Caco-2 (cell line): ENCODE data around the gene KLF6. TPM values are rescaled to one million over a fixed set of nuclear protein-coding genes. Genes with fewer than 3 reads are reported as not detected.
A peak's percentile ranks its signal among the peaks of the same experiment; 100 is the strongest.

ENCODE experiments used
- BruUV-seq: library from RNA; stranded (reverse); fragments of 400-500 nt; replicated peaks from 2 replicates; lab custom pipeline; 2021; lab: Mats Ljungman, UMichigan
- CTCF ChIA-PET: fragments of 300-600 bp; sonication (Branson Sonifier 250); formaldehyde crosslinking; loops from one replicate; lab custom pipeline; 2022; ENCODE audit warnings: antibody characterized with exemption; lab: Charles Lee
- POLR2A ChIA-PET: fragments of 300-600 bp; sonication (Branson Sonifier 250); formaldehyde crosslinking; loops from one replicate; lab custom pipeline; 2022; ENCODE audit warnings: antibody characterized with exemption; lab: Charles Lee
- DNase-seq, 2 experiments: peaks; one replicate each; pipeline versions ENCODE4 v3.0.0 to v3.0.0-alpha.2; 2020 to 2022
- H3K27me3 ChIP-seq: replicated peaks from 2 replicates; pipeline ENCODE4 v1.6.0; 2011; ENCODE audit warnings: low read length; ENCODE audit not compliant: control insufficient read depth, insufficient read depth
- H3K36me3 ChIP-seq: 2 replicates; pipeline ENCODE4 v1.5.1; 2011; ENCODE audit warnings: low read length; ENCODE audit not compliant: control insufficient read depth, insufficient read depth
- H3K4me1 ChIP-seq: fragments of 250-450 bp; sonication (Bioruptor Pico); 2 replicates; pipeline ENCODE4 v1.5.1; 2020; ENCODE audit warnings: mild to moderate bottlenecking
- H3K4me3 ChIP-seq: 2 replicates; pipeline ENCODE4 v1.5.1; 2011; ENCODE audit warnings: low read depth, mild to moderate bottlenecking, control low read depth, low read length
- H3K9me3 ChIP-seq: fragments of 250-450 bp; sonication (Bioruptor Pico); 2 replicates; pipeline ENCODE4 v1.5.1; 2020; ENCODE audit warnings: mild to moderate bottlenecking, moderate library complexity
- H3K27ac Mint-ChIP-seq: one replicate; pipeline ENCODE4 v1.8.0; 2022; ENCODE audit warnings: mixed read lengths; ENCODE audit not compliant: unreplicated experiment
- H3K27me3 Mint-ChIP-seq: one replicate; pipeline ENCODE4 v1.8.0; 2022; ENCODE audit warnings: mixed read lengths; ENCODE audit not compliant: insufficient read depth, unreplicated experiment
- H3K36me3 Mint-ChIP-seq: one replicate; pipeline ENCODE4 v1.8.0; 2022; ENCODE audit warnings: mild to moderate bottlenecking, mixed read lengths; ENCODE audit not compliant: insufficient read depth, unreplicated experiment
- H3K4me1 Mint-ChIP-seq: one replicate; pipeline ENCODE4 v1.8.0; 2022; ENCODE audit warnings: low read depth, mixed read lengths; ENCODE audit not compliant: unreplicated experiment
- H3K4me3 Mint-ChIP-seq: one replicate; pipeline ENCODE4 v1.8.0; 2022; ENCODE audit warnings: mild to moderate bottlenecking, moderate library complexity, mixed read lengths; ENCODE audit not compliant: unreplicated experiment
- H3K9me3 Mint-ChIP-seq: one replicate; pipeline ENCODE4 v1.8.0; 2022; ENCODE audit warnings: mixed read lengths; ENCODE audit not compliant: unreplicated experiment
- CTCF ChIP-seq, 2 experiments: fragments of 200-600 bp in 1 of 2; IDR thresholded peaks; 1 replicate in 1 of 2; 2 replicates in 1 of 2; pipeline versions ENCODE4 v1.5.1 to v1.8.0; 2011 to 2022; ENCODE audit warnings: antibody characterized with exemption in 1 of 2, control low read depth in 1 of 2, inconsistent platforms in 1 of 2, low read depth in 1 of 2, low read length in 1 of 2, mild to moderate bottlenecking in 1 of 2, moderate library complexity in 1 of 2; ENCODE audit not compliant: insufficient read depth in 1 of 2, severe bottlenecking in 1 of 2, unreplicated experiment in 1 of 2
- intact Hi-C: fragments of 100-400 bp; cut with micrococcal nuclease; formaldehyde crosslinking; loops from one replicate; pipeline ENCODE4 v1.10.0; 2022; ENCODE audit not compliant: unreplicated experiment
- total RNA-seq: library from RNA; stranded (reverse); gene quantifications from 2 replicates; pipeline ENCODE4 v1.2.3, GENCODE V29; 2022

Gene KLF6
- total RNA-seq, 1 experiment from 2014 or later: 84.5 TPM

GRCh38 chr10:3787816-3788215 is 2.8 kb upstream of the KLF6 start:
- no peak for DNase-seq
- POLR2A ChIA-PET: interaction anchor here (0.5 to 0.9 kb wide), 3 partner anchors 18 to 64 kb away, joined by 3 to 5 read pairs (median 3); no protein-coding TSS in a partner anchor

GRCh38 chr10:3787016-3787400 is 2.0 kb upstream of the KLF6 start:
- H3K9me3 ChIP-seq: peaks cover 4% of the 10 kb centered on the region; the same call in 1 of the 2 replicates
- ChIA-PET POLR2A (no interaction called here), CTCF (no interaction called here)
- intact Hi-C loops: loop anchor here (5.0 to 10.0 kb wide), 2 partner anchors 302 to 590 kb away; no protein-coding TSS in a partner anchor
- peaks cover 31% of the 10 kb centered on the region for H3K4me1 ChIP-seq
- Mint-ChIP-seq H3K36me3 (peaks cover 48% of the 10 kb centered on the region), H3K9me3 (peaks cover 23% of the 10 kb centered on the region), H3K27me3 (no peaks in the 10 kb centered on the region), H3K4me3 (peak overlapping the region; percentile 91), H3K4me1 (peaks cover 31% of the 10 kb centered on the region), H3K27ac (peak overlapping the region; percentile 98)
- H3K4me3 ChIP-seq: no peak overlapping the region
- H3K36me3 ChIP-seq: no peaks in the 10 kb centered on the region; the same call in 1 of the 2 replicates
- BruUV-seq: no TSS peak
- TF ChIP-seq CTCF (IDR thresholded peaks at IDR 0.05; ENCODE audit: insufficient read depth in 1 of 2, low read depth in 1 of 2, low read length in 1 of 2, severe bottlenecking in 1 of 2, unreplicated experiment in 1 of 2): no peak
- DNase-seq: no peak
- H3K27me3 ChIP-seq: no peaks in the 10 kb centered on the region

More at GRCh38 chr10:3787816-3788215, 2.8 kb upstream of the KLF6 start:
- H3K36me3 ChIP-seq: no peaks in the 10 kb centered on the region
- H3K9me3 ChIP-seq: peaks cover 4% of the 10 kb centered on the region; the same call in 1 of the 2 replicates
- intact Hi-C loops: loop anchor here (5.0 to 10.0 kb wide), 2 partner anchors 303 to 591 kb away; no protein-coding TSS in a partner anchor
- H3K36me3 Mint-ChIP-seq: peaks cover 40% of the 10 kb centered on the region
- no TSS peak for BruUV-seq
- peaks cover 23% of the 10 kb centered on the region for H3K9me3 Mint-ChIP-seq
- H3K27ac Mint-ChIP-seq: peak overlapping the region; percentile 98
- H3K4me3 Mint-ChIP-seq: no peak overlapping the region
- H3K4me1 Mint-ChIP-seq: peaks cover 23% of the 10 kb centered on the region
- H3K4me3 ChIP-seq: no peak overlapping the region
- H3K27me3 ChIP-seq: no peaks in the 10 kb centered on the region
- no peaks in the 10 kb centered on the region for H3K27me3 Mint-ChIP-seq
- CTCF ChIA-PET: no interaction called here
- peaks cover 23% of the 10 kb centered on the region for H3K4me1 ChIP-seq
- TF ChIP-seq CTCF (IDR thresholded peaks at IDR 0.05; ENCODE audit: insufficient read depth in 1 of 2, low read depth in 1 of 2, low read length in 1 of 2, severe bottlenecking in 1 of 2, unreplicated experiment in 1 of 2): no peak

- peaks cover 3% of the 10 kb centered on the region for H3K36me3 ChIP-seq
- TF ChIP-seq CTCF (IDR thresholded peaks at IDR 0.05; ENCODE audit: insufficient read depth in 1 of 2, low read depth in 1 of 2, low read length in 1 of 2, severe bottlenecking in 1 of 2, unreplicated experiment in 1 of 2): no peak
- H3K27me3 ChIP-seq: no peaks in the 10 kb centered on the region
- H3K36me3 Mint-ChIP-seq: peaks cover 54% of the 10 kb centered on the region
- DNase-seq: peak in 1 of 2 experiments; percentile 54
- no peak overlapping the region; the same call in 1 of the 2 replicates for H3K4me3 ChIP-seq
- H3K27ac Mint-ChIP-seq: peak overlapping the region; percentile 98
- ChIA-PET POLR2A (interaction anchor here (0.6 to 4.0 kb wide), 6 partner anchors 20 to 102 kb away, joined by 4 to 77 read pairs (median 14); no protein-coding TSS in a partner anchor), CTCF (no interaction called here)
- TSS peak; percentile 80 for BruUV-seq
- peak overlapping the region; percentile 91 for H3K4me3 Mint-ChIP-seq
- intact Hi-C loops: loop anchor here (5.0 to 10.0 kb wide), 2 partner anchors 302 to 589 kb away; no protein-coding TSS in a partner anchor
- H3K9me3 ChIP-seq: peaks cover 4% of the 10 kb centered on the region; the same call in 1 of the 2 replicates
- H3K9me3 Mint-ChIP-seq: peaks cover 18% of the 10 kb centered on the region
- H3K4me1 ChIP-seq: peaks cover 36% of the 10 kb centered on the region
- peaks cover 35% of the 10 kb centered on the region for H3K4me1 Mint-ChIP-seq
- H3K27me3 Mint-ChIP-seq: no peaks in the 10 kb centered on the region
These were observed 1.4 kb upstream of the KLF6 start for GRCh38 chr10:3786295-3787015.
